ENCODE measurements around the gene MOSMO.

MOSMO gene

DNA sequence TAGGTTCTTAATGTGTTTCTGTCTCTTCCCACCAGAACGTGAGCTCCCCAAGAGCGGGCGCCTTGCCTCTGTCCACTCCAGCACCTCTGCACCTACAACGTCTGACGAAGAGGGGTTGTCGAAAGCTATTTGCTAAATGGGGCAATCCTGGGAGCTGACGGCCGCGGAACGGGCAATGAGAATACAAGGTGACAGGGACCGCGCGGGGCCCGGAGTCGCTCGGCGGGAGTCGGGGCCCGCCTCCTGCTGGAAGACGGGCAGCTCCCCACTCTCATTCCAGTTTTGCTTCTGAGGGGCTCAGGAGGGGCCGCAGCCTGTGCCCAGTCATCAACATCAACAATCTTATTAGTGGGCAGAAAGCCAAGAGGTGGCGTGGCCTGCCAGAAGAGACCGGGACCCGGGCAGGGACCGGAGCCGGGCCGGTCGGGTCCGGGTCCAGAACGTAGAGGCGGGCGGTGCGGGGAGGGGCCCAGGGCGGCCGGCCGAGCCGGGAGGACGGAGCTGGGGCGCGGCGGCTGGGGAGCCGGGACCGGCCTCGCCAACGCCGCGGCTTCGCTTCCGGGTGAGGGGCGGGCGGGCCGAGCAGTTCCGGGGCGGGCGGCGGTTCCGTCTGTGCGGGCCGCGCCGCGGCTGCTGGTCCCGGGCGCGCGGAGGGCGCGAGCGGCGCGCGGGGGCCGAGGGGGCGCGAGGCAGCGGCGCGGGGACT, at the start of gene MOSMO:
Gene MOSMO, plus strand, starts transcription at position 603 of the 706 bp plus-strand sequence. CDS start 191 bp downstream, outside the sequence.
- Mint-ChIP-seq H3K27ac (peak within 1 kb of the TSS; percentile 58), H3K36me3 (ENCODE audit: low read depth) (peaks cover 10% of the 10 kb centered on the region), H3K27me3 (ENCODE audit: low read depth) (peaks cover 14% of the 10 kb centered on the region), H3K4me1 (ENCODE audit: low read depth) (peaks cover 26% of the 10 kb centered on the region), H3K4me3 (peak within 1 kb of the TSS; percentile 87), H3K9me3 (no peaks in the 10 kb centered on the region)

DNA sequence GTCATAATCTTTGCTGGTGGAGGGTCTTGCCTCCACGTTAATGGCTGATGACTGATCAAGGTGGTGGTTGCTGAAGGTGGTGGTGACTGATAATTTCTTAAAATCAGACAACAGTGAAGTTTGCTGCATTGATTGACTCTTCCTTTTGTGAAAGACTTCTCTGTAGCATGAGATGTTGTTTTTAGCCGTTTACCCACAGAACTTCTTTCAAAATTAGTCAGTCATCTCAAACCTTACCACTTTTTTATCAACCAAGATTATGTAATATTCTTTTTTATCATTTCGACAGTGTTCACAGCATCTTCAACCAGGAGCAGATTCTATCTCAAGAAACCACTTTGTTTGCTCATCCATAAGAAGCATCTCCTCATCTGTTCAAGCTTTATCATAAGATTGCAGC, 48.9 kb upstream of the MOSMO start:
- peak overlapping the region; percentile 2 for H3K27ac Mint-ChIP-seq
- H3K27me3 Mint-ChIP-seq (ENCODE audit: low read depth): no peaks in the 10 kb centered on the region
- H3K36me3 Mint-ChIP-seq (ENCODE audit: low read depth): peaks cover 38% of the 10 kb centered on the region
- H3K4me1 Mint-ChIP-seq (ENCODE audit: low read depth): peaks cover 13% of the 10 kb centered on the region
- H3K9me3 Mint-ChIP-seq: no peaks in the 10 kb centered on the region
- H3K4me3 Mint-ChIP-seq: no peak overlapping the region

DNA sequence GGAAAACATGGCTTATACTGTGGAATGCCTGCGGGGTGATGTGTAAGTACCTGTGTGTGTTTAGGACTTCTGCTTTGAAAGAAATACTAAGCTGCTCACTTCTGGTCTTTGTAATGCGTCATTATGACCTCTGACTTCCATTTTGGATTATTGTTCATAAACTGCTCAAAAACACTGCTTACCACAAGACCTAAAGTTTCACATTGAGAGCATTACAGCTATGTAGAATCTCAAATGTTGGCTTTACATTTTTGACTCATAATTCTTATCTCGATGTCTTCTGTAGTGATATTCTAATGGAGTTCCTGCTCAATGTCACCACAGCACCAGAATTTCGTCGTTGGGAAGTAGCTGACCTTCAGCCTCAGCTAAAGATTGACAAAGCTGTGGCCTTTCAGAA, 45.4 kb upstream of the MOSMO start:
- Mint-ChIP-seq H3K9me3 (no peaks in the 10 kb centered on the region), H3K4me1 (ENCODE audit: low read depth) (peaks cover 5% of the 10 kb centered on the region), H3K4me3 (no peak overlapping the region), H3K27ac (no peak overlapping the region), H3K27me3 (ENCODE audit: low read depth) (no peaks in the 10 kb centered on the region), H3K36me3 (ENCODE audit: low read depth) (peaks cover 62% of the 10 kb centered on the region)

DNA sequence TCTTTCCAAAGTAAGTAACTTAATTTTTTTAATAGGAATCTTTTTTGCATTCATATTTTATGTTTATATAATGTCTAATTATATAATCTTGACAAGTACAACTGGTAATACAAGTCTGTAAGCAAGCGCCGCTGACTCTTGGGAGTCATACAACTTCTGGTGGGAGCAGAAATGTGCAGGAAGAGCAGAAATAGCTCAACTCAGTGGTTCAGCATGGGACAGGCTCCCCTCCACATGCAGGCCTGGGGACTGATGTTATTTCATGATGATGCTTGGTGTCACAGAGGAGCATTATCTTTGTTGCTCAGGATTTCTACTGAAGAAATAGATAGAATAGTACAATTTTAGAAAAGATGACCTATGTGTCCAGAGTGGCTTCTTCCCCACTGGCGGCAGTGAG, 44.0 kb upstream of the MOSMO start:
- H3K36me3 Mint-ChIP-seq (ENCODE audit: low read depth): peaks cover 57% of the 10 kb centered on the region
- H3K4me3 Mint-ChIP-seq: no peak overlapping the region
- no peaks in the 10 kb centered on the region for H3K27me3 Mint-ChIP-seq (ENCODE audit: low read depth)
- H3K27ac Mint-ChIP-seq: no peak overlapping the region
- H3K9me3 Mint-ChIP-seq: no peaks in the 10 kb centered on the region
- H3K4me1 Mint-ChIP-seq (ENCODE audit: low read depth): no peaks in the 10 kb centered on the region

DNA sequence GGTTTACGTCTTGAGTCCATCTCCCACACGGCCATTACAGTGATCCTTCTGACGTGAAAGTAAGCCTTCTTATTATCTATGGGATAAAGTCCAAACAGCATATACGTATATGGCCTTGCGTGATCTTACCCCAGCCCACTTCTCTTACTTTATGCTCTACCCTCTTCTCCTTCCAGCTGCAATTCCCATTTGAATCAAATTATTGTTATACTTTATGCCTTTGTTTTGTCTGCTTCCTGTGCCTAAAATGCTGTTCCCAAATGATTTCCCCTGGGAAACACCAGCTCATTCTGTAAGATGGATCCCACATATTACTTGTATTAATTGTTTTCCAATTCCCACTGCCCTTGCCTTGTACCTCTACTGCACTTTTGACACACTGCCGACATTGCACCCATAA, 43.6 kb upstream of the MOSMO start:
- Mint-ChIP-seq H3K4me3 (no peak overlapping the region), H3K27me3 (ENCODE audit: low read depth) (no peaks in the 10 kb centered on the region), H3K27ac (no peak overlapping the region), H3K9me3 (no peaks in the 10 kb centered on the region), H3K4me1 (ENCODE audit: low read depth) (no peaks in the 10 kb centered on the region), H3K36me3 (ENCODE audit: low read depth) (peaks cover 54% of the 10 kb centered on the region)

DNA sequence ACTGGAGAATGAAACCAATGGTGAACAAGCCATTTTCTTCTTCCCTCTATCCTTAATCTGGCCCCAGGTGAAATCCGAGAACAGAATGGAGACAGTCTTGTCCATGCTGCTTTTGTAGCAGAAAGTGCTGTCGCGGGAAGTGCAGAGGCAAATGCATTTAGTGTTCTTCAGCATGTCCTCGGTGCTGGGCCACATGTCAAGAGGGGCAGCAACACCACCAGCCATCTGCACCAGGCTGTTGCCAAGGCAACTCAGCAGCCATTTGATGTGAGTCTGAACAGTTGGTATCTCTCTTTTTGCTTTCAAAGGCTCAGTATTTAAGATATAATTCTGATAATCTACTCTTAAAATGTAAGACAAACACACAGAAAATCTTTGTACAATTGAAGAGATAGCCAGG, 36.1 kb upstream of the MOSMO start:
- Mint-ChIP-seq H3K27ac (no peak overlapping the region), H3K4me3 (no peak overlapping the region), H3K4me1 (ENCODE audit: low read depth) (no peaks in the 10 kb centered on the region), H3K27me3 (ENCODE audit: low read depth) (no peaks in the 10 kb centered on the region), H3K9me3 (no peaks in the 10 kb centered on the region), H3K36me3 (ENCODE audit: low read depth) (peaks cover 24% of the 10 kb centered on the region)

DNA sequence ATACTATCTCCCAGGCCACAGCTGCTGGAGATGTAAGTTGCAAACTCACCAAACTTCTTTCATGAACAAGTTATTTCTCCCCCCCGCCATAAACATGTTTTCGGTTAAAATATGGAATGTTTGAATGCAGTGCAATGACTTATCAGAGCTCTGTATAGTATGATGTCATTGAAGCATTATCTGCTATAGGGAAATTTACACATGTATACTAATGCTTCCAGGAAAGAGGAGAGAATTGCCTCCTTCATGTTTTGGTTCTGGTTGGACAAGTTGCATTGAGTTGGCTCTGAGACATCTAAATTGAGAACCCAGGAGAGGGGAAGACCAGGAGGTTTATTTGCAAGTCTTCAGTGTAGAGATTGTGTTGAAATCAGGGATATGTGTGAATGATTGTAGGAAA, 34.0 kb upstream of the MOSMO start:
- Mint-ChIP-seq H3K27ac (no peak overlapping the region), H3K4me1 (ENCODE audit: low read depth) (no peaks in the 10 kb centered on the region), H3K9me3 (no peaks in the 10 kb centered on the region), H3K27me3 (ENCODE audit: low read depth) (no peaks in the 10 kb centered on the region), H3K4me3 (no peak overlapping the region), H3K36me3 (ENCODE audit: low read depth) (peaks cover 29% of the 10 kb centered on the region)

DNA sequence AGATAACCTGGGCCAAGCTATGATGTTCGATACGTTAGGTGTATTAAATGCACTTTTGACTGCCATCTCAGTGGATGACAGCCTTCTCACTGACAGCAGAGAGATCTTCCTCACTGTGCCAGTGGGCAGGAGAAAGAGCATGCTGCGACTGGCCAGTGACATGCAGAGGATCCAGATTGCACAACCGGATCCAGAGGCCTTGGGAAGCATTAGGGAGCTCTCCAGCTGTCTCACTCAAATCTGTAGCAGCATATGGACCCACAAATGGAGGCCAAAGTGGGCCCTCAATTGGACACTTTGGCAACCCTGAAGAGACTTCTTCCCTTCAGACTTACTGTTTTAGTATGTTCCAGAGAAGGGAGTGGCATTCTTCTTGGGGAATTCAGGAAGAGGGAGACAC, 27.9 kb upstream of the MOSMO start:
- Mint-ChIP-seq H3K27me3 (ENCODE audit: low read depth) (no peaks in the 10 kb centered on the region), H3K4me3 (no peak overlapping the region), H3K4me1 (ENCODE audit: low read depth) (no peaks in the 10 kb centered on the region), H3K36me3 (ENCODE audit: low read depth) (peaks cover 48% of the 10 kb centered on the region), H3K9me3 (no peaks in the 10 kb centered on the region), H3K27ac (no peak overlapping the region)

DNA sequence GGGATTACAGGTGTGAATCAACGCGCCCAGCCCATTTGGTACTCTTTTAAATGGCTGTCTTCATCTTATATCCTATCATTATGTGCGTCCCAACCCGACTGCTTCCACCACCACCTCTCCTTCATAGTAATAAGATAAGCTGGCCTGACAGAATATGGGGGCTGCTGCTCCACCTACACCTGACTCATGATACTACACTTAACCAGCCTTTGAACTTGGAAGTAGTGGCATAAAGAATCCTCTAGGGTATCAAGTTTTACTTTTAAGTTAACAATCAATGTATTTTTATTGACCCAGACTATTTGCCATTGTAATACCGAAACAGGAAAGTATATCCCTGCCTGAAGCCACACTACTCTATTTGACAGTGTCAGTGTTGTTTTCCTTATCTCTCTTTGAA, 25.8 kb upstream of the MOSMO start:
- no peak overlapping the region for H3K4me3 Mint-ChIP-seq
- H3K4me1 Mint-ChIP-seq (ENCODE audit: low read depth): peaks cover 2% of the 10 kb centered on the region
- no peak overlapping the region for H3K27ac Mint-ChIP-seq
- peaks cover 52% of the 10 kb centered on the region for H3K36me3 Mint-ChIP-seq (ENCODE audit: low read depth)
- H3K27me3 Mint-ChIP-seq (ENCODE audit: low read depth): no peaks in the 10 kb centered on the region
- no peaks in the 10 kb centered on the region for H3K9me3 Mint-ChIP-seq

DNA sequence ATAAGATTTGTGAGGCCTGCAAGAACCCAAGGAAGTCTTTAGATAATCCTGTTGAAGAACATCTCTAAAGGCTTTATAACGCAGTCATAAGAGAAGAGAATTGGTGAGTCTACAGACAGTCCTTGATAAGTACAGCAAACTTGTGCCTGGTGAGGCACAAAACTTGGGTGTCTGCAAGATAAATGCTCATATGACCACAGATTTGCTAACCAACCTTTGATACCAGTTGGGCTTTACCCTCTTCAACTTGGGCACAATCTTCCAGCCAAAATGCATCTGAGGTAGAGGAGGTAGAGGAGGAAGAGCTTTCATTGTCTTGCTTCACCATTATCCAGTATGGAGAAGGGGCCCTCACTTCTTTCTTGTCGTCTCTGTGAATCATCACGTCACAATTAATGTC, 23.8 kb upstream of the MOSMO start:
- peaks cover 7% of the 10 kb centered on the region for H3K4me1 Mint-ChIP-seq (ENCODE audit: low read depth)
- peaks cover 42% of the 10 kb centered on the region for H3K36me3 Mint-ChIP-seq (ENCODE audit: low read depth)
- no peaks in the 10 kb centered on the region for H3K9me3 Mint-ChIP-seq
- H3K4me3 Mint-ChIP-seq: no peak overlapping the region
- H3K27me3 Mint-ChIP-seq (ENCODE audit: low read depth): no peaks in the 10 kb centered on the region
- no peak overlapping the region for H3K27ac Mint-ChIP-seq

DNA sequence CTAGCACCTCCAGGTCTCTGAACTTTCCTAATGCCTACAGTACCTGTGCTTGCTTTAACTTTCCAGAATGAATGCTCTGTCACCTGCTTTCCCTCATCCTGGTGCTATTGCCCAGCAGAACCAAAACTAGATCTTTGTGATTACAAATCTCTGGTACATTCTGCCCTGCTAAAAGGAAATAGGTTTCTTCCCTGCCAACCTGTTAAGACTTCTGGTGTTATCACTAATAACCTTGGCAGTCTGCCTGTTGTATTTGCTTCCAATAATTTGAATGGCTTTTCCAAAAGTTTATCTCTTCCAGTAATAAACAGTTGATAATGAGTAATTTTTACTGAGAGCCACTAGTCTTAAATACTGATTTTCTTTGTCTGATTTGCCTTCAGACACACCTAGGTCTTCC, 22.4 kb upstream of the MOSMO start:
- peaks cover 9% of the 10 kb centered on the region for H3K4me1 Mint-ChIP-seq (ENCODE audit: low read depth)
- no peak overlapping the region for H3K4me3 Mint-ChIP-seq
- H3K27ac Mint-ChIP-seq: no peak overlapping the region

DNA sequence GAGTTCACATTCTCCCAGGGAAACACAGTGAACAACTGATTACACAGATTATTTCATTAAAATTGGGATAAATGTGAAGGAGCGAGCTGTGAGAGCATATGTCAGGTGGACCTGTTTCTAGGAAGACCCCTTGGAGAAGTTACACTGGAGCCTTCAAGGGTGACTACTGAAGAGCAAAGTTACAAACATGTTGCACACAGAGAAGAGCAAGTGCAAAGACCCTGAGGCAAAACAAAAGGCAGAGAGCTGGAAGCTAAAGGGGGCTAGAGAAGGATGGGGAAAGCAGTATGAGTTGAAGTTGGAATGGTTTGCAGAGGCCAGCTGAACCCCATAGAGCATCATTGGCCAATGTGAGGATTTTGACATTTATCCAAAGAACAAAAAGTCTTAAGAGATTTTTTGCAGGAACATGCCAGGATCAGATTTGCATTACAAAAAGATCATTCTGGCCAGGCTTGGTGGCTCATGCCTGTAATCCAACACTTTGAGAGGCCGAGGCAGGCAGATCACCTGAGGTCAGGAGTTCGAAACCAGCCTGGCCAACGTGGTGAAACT, 21.1 kb upstream of the MOSMO start:
- no peak overlapping the region for H3K4me3 Mint-ChIP-seq
- H3K36me3 Mint-ChIP-seq (ENCODE audit: low read depth): peaks cover 25% of the 10 kb centered on the region
- no peak overlapping the region for H3K27ac Mint-ChIP-seq
- no peaks in the 10 kb centered on the region for H3K27me3 Mint-ChIP-seq (ENCODE audit: low read depth)
- peaks cover 14% of the 10 kb centered on the region for H3K4me1 Mint-ChIP-seq (ENCODE audit: low read depth)
- H3K9me3 Mint-ChIP-seq: no peaks in the 10 kb centered on the region

More for the DNA sequence above, 22.4 kb upstream of the MOSMO start:
- no peaks in the 10 kb centered on the region for H3K9me3 Mint-ChIP-seq
- H3K27me3 Mint-ChIP-seq (ENCODE audit: low read depth): no peaks in the 10 kb centered on the region
- peaks cover 33% of the 10 kb centered on the region for H3K36me3 Mint-ChIP-seq (ENCODE audit: low read depth)

DNA sequence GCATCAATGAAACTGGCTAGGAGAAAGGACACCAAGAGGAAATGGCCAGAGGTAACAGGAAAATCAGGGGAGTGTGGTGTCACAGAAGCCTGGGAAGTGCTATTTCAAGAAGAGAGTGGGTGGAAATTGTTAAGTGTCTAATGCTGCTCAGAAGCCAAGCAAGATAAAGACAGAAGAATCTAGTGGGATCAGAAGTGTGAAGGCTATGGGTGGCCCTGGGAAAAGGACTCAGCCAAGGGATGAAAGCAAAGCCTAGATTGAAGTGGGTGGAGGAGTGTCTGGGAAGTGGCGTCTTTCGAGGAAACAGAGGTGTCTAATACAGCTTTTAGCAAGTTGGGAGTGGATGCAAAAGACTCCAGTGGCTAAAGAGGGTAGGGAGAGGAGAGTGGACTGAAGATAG, 20.4 kb upstream of the MOSMO start:
- Mint-ChIP-seq H3K9me3 (no peaks in the 10 kb centered on the region), H3K4me3 (no peak overlapping the region), H3K4me1 (ENCODE audit: low read depth) (peaks cover 16% of the 10 kb centered on the region), H3K27me3 (ENCODE audit: low read depth) (no peaks in the 10 kb centered on the region), H3K27ac (no peak overlapping the region), H3K36me3 (ENCODE audit: low read depth) (peaks cover 20% of the 10 kb centered on the region)

DNA sequence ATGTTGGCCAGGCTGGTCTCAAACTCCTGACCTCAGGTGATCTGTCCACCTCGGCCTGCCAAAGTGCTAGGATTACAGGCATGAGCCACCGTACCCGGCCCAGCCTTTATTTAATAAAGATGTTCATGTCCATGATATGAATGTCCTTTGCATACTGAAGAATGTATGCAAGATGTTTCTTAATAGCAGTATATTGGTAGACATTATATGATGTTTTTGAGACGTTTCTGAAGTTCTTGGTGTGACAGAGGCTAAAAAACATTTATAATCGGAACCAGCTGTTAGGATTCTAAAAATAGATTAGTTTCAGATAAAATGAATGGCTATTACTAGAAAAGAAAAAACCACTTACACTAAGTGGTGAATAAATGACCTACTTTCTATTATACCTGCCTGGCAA, 18.8 kb upstream of the MOSMO start:
- Mint-ChIP-seq H3K36me3 (ENCODE audit: low read depth) (peaks cover 15% of the 10 kb centered on the region), H3K4me1 (ENCODE audit: low read depth) (peaks cover 16% of the 10 kb centered on the region), H3K4me3 (no peak overlapping the region), H3K9me3 (no peaks in the 10 kb centered on the region), H3K27me3 (ENCODE audit: low read depth) (no peaks in the 10 kb centered on the region), H3K27ac (no peak overlapping the region)

DNA sequence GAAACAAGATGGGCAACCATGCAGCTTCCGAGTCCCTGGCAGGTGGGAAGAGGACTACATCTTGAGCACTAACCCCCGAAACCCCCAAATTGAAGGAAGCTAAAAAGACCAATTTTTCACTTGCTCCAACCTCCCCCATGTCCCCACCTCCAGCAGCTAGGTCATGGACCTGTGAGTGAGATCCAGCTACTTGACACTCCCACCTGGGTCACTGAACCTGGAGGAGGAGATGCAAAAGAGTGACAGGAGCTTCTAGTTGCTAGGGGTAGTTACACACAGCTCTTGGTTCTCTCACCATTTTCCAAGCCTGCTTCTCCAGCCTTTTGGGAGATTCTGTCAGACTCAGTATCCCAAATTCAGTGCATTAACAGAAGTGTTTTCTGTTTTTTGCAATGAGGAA, 18.2 kb upstream of the MOSMO start:
- Mint-ChIP-seq H3K27ac (no peak overlapping the region), H3K36me3 (ENCODE audit: low read depth) (peaks cover 9% of the 10 kb centered on the region), H3K27me3 (ENCODE audit: low read depth) (no peaks in the 10 kb centered on the region), H3K4me1 (ENCODE audit: low read depth) (peaks cover 16% of the 10 kb centered on the region), H3K9me3 (no peaks in the 10 kb centered on the region), H3K4me3 (no peak overlapping the region)
